Activated T-helper 17 cell treated with anti-CD3 and anti-CD28 coated beads, Interleukin-2, amount 50 U/mL, for 72 hours (primary cell): ENCODE results near the gene MIEF1. TPM values are rescaled to one million over a fixed set of nuclear protein-coding genes. Genes with fewer than 3 reads are reported as not detected.
"Not testable (repeated sequence)": the region's sequence is repeated elsewhere in the genome, so short reads cannot be mapped to it uniquely, and the experiment has no call there.

ENCODE experiments used
- ATAC-seq: fragments of 150-1000 bp; cut with Tn5 transposase; replicated peaks from 2 replicates; pipeline ENCODE4 v1.10.0; 2021; ENCODE audit warnings: mild to moderate bottlenecking, moderate library complexity
- H3K27ac Mint-ChIP-seq: one replicate; pipeline ENCODE4 v1.8.0; 2022; ENCODE audit warnings: mixed read lengths
- H3K27me3 Mint-ChIP-seq: one replicate; pipeline ENCODE4 v1.8.0; 2022; ENCODE audit warnings: mixed read lengths
- H3K36me3 Mint-ChIP-seq: one replicate; pipeline ENCODE4 v1.8.0; 2022; ENCODE audit warnings: low read depth, mild to moderate bottlenecking, mixed read lengths
- H3K4me1 Mint-ChIP-seq: one replicate; pipeline ENCODE4 v1.8.0; 2022; ENCODE audit warnings: mixed read lengths
- H3K4me3 Mint-ChIP-seq: one replicate; pipeline ENCODE4 v1.8.0; 2022; ENCODE audit warnings: mild to moderate bottlenecking, mixed read lengths
- H3K9me3 Mint-ChIP-seq: one replicate; pipeline ENCODE4 v1.8.0; 2022; ENCODE audit warnings: mixed read lengths
- total RNA-seq, 2 donors: library from RNA; stranded (reverse); gene quantifications; one replicate each; pipeline ENCODE4 v1.2.3, GENCODE V29; 2022

The MIEF1 gene
- total RNA-seq, 2 donors from 2014 or later = 34.7 to 54.0 TPM

- not testable (repeated sequence) for ATAC-seq, H3K9me3 Mint-ChIP-seq, H3K27me3 Mint-ChIP-seq, H3K4me3 Mint-ChIP-seq
- Mint-ChIP-seq H3K27ac (peak overlapping the region; percentile 13), H3K36me3 (peaks cover 96% of the 10 kb centered on the region), H3K4me1 (peaks cover 30% of the 10 kb centered on the region)
Observed at GRCh38 chr22:39507021-39507420, 4.9 kb downstream of the MIEF1 start.

GRCh38 chr22:39508393-39508792 is 6.3 kb downstream of the MIEF1 start:
- Mint-ChIP-seq H3K36me3 (peaks cover 98% of the 10 kb centered on the region), H3K27me3 (no peaks in the 10 kb centered on the region), H3K4me3 (no peak overlapping the region), H3K4me1 (peaks cover 28% of the 10 kb centered on the region), H3K9me3 (no peaks in the 10 kb centered on the region), H3K27ac (peak overlapping the region; percentile 32)
- ATAC-seq = no peak

- H3K9me3 Mint-ChIP-seq = no peaks in the 10 kb centered on the region
- H3K36me3 Mint-ChIP-seq = peaks cover 98% of the 10 kb centered on the region
- H3K4me3 Mint-ChIP-seq = no peak overlapping the region
- no peak for ATAC-seq
- peak overlapping the region; percentile 52 for H3K27ac Mint-ChIP-seq
- no peaks in the 10 kb centered on the region for H3K27me3 Mint-ChIP-seq
- peaks cover 31% of the 10 kb centered on the region for H3K4me1 Mint-ChIP-seq
Observed at GRCh38 chr22:39510529-39511149, 8.5 kb downstream of the MIEF1 start.

DNA sequence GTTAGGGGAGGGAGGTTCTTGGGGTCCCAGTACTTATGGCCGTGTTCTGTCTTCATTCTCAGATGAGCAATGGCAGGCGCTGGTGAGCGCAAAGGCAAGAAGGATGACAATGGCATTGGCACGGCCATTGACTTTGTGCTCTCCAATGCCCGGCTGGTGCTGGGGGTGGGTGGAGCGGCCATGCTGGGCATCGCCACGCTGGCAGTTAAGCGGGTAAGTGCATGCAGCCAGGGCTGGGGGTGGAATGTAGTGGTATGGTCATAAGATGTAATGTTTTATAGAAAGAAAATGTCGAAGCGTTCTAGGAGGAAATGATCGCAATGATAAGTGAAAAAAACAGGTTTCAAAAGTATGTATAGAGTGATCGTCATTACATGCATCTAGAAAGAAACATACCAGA is 9.1 kb downstream of the MIEF1 start:
- H3K4me3 Mint-ChIP-seq = no peak overlapping the region
- peaks cover 35% of the 10 kb centered on the region for H3K4me1 Mint-ChIP-seq
- no peaks in the 10 kb centered on the region for H3K27me3 Mint-ChIP-seq
- H3K27ac Mint-ChIP-seq = peak overlapping the region; percentile 52
- H3K36me3 Mint-ChIP-seq = peaks cover 98% of the 10 kb centered on the region
- no peak for ATAC-seq
- no peaks in the 10 kb centered on the region for H3K9me3 Mint-ChIP-seq

DNA sequence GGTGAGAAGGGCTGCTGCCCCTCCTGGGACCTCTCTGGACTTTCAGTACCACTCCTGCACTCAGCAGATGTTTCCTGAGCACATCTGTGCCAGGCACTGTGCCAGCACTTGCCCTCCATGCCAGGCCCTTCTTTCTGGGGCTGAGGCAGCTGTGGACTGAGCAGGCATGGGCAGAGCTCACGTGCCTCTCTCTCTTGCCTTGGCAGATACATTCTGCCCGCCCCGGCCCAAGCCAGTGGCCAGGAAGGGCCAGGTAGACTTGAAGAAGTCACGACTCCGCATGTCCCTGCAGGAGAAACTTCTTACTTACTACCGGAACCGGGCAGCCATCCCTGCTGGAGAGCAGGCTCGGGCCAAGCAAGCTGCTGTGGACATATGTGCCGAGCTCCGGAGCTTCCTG is 9.9 kb downstream of the MIEF1 start:
- ATAC-seq = no peak
- H3K27me3 Mint-ChIP-seq = no peaks in the 10 kb centered on the region
- no peaks in the 10 kb centered on the region for H3K9me3 Mint-ChIP-seq
- H3K36me3 Mint-ChIP-seq = peaks cover 96% of the 10 kb centered on the region
- H3K4me1 Mint-ChIP-seq = peaks cover 35% of the 10 kb centered on the region
- H3K4me3 Mint-ChIP-seq = no peak overlapping the region
- H3K27ac Mint-ChIP-seq = no peak overlapping the region

DNA sequence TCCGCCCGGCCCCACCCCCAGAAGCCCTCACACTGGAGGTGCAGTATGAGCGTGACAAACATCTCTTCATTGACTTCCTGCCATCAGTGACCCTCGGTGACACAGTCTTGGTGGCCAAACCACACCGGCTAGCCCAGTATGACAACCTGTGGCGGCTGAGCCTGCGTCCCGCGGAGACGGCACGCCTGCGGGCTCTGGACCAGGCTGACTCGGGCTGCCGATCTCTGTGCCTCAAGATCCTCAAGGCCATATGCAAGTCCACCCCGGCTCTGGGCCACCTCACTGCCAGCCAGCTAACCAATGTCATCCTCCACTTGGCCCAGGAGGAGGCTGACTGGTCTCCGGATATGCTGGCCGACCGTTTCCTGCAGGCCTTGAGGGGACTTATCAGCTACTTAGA is 11.7 kb downstream of the MIEF1 start:
- H3K27ac Mint-ChIP-seq = no peak overlapping the region
- H3K27me3 Mint-ChIP-seq = no peaks in the 10 kb centered on the region
- H3K4me3 Mint-ChIP-seq = no peak overlapping the region
- H3K36me3 Mint-ChIP-seq = peaks cover 85% of the 10 kb centered on the region
- H3K9me3 Mint-ChIP-seq = no peaks in the 10 kb centered on the region
- peaks cover 30% of the 10 kb centered on the region for H3K4me1 Mint-ChIP-seq
- ATAC-seq = no peak

DNA sequence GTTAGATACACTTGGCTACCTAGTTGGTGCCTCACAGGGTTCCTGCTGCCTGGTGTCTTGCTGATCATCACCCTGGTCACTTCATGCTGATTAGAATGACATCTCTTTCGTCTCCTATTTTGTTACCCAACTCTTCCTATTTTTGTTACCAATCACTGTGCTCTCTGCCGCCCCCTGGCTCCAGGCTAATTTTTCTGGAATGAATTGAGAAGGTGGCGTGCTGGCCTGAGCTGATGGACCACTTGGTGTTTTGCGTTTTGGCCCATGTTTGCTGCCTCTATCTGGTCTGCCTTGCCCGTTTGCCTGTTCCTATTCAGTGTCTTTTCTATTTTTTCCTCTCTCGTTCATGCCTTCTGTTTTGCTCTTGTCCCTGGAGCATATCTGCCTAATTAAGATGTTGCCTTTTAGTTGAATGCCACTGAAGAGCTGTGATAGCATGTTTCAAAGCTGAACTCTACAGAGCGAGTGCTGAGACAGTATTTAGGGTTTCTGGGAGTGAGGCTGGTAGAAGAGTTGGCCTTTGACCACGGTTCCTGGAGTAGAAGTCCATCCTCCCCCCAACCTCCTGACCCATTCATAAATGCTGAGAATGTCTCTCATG is 12.4 kb downstream of the MIEF1 start:
- peaks cover 78% of the 10 kb centered on the region for H3K36me3 Mint-ChIP-seq
- H3K4me3 Mint-ChIP-seq = no peak overlapping the region
- H3K9me3 Mint-ChIP-seq = no peaks in the 10 kb centered on the region
- H3K27ac Mint-ChIP-seq = peak overlapping the region; percentile 60
- no peaks in the 10 kb centered on the region for H3K27me3 Mint-ChIP-seq
- no peak for ATAC-seq
- H3K4me1 Mint-ChIP-seq = peaks cover 26% of the 10 kb centered on the region

GRCh38 chr22:39515266-39516050 is 13.4 kb downstream of the MIEF1 start:
- Mint-ChIP-seq H3K36me3 (peaks cover 76% of the 10 kb centered on the region), H3K27ac (peak overlapping the region; percentile 96), H3K4me1 (peaks cover 21% of the 10 kb centered on the region), H3K9me3 (no peaks in the 10 kb centered on the region), H3K27me3 (no peaks in the 10 kb centered on the region), H3K4me3 (peak overlapping the region; percentile 51)
- ATAC-seq = no peak

- Mint-ChIP-seq H3K9me3 (no peaks in the 10 kb centered on the region), H3K4me3 (peak overlapping the region; percentile 92), H3K27me3 (no peaks in the 10 kb centered on the region), H3K36me3 (peaks cover 76% of the 10 kb centered on the region), H3K4me1 (peaks cover 26% of the 10 kb centered on the region), H3K27ac (no peak overlapping the region)
- no peak for ATAC-seq
Observed at GRCh38 chr22:39517470-39517869, 15.4 kb downstream of the MIEF1 start.

- ATAC-seq = no peak
- H3K27ac Mint-ChIP-seq = no peak overlapping the region
- no peaks in the 10 kb centered on the region for H3K9me3 Mint-ChIP-seq
- H3K4me3 Mint-ChIP-seq = peak overlapping the region; percentile 92
- H3K36me3 Mint-ChIP-seq = peaks cover 76% of the 10 kb centered on the region
- no peaks in the 10 kb centered on the region for H3K27me3 Mint-ChIP-seq
- H3K4me1 Mint-ChIP-seq = peaks cover 30% of the 10 kb centered on the region
Observed at GRCh38 chr22:39518144-39518786, 16.2 kb downstream of the MIEF1 start.

DNA sequence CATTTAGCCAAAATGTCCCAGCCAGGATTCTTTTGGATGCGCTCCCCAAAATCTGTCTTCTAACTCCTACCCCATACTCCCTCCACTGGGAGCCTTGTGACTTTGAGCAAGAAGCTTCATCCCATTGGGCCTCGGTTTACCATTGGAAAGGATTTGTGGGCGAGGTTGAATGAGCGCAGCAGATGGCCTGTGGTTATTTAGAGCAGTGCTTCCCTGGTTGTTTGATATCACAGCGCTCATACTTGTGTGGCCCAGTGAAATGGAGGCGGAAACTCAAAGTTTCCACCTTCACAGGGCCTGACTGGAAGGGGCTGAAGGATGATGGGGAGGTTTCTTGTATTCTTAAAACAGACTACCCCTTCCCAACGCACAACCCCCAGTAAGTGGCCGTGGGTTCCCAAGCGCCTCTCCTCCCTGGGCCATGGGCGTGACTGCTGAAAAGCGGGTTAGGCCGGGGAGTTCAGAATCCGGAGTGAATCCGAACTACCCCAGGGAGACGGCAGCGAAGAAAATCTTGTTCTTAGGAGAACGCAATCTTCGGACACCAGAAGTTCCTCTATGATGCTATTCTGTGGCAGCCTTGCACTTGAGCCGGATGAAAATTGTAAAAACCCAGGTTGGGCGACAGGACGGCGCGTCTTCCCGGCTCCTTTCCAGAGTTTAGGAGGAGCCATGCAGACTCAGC is 17.0 kb downstream of the MIEF1 start:
- peak overlapping the region; percentile 92 for H3K4me3 Mint-ChIP-seq
- ATAC-seq = no peak
- H3K27me3 Mint-ChIP-seq = no peaks in the 10 kb centered on the region
- peaks cover 76% of the 10 kb centered on the region for H3K36me3 Mint-ChIP-seq
- peak overlapping the region; percentile 98 for H3K27ac Mint-ChIP-seq
- H3K9me3 Mint-ChIP-seq = no peaks in the 10 kb centered on the region
- H3K4me1 Mint-ChIP-seq = peaks cover 30% of the 10 kb centered on the region

GRCh38 chr22:39519681-39520225 is 17.7 kb downstream of the MIEF1 start:
- ATAC-seq = peak; percentile 94
- Mint-ChIP-seq H3K27me3 (no peaks in the 10 kb centered on the region), H3K27ac (peak overlapping the region; percentile 98), H3K4me1 (peaks cover 28% of the 10 kb centered on the region), H3K4me3 (peak overlapping the region; percentile 92), H3K36me3 (peaks cover 76% of the 10 kb centered on the region), H3K9me3 (no peaks in the 10 kb centered on the region)

GRCh38 chr22:39520226-39521105 is 18.4 kb downstream of the MIEF1 start, which contains the start of gene ATF4:
Gene ATF4, plus strand, starts transcription at chr22:39520562. Its CDS starts 884 bp downstream, at chr22:39521446.
- ATAC-seq = peak; percentile 38
- Mint-ChIP-seq H3K27ac (peak within 1 kb of the TSS; percentile 98), H3K9me3 (no peaks in the 10 kb centered on the region), H3K27me3 (no peaks in the 10 kb centered on the region), H3K4me3 (peak within 1 kb of the TSS; percentile 92), H3K4me1 (peaks cover 32% of the 10 kb centered on the region), H3K36me3 (peaks cover 76% of the 10 kb centered on the region)
